Stimulated activated CD8-positive, alpha-beta memory T cell treated with anti-CD3 and anti-CD28 coated beads, Interleukin-7, amount 100 ng/mL, for 1 hour (primary cell): Measurements from ENCODE around the gene SLC35A3.
"Not testable (repeated sequence)": the region's sequence is repeated elsewhere in the genome, so short reads cannot be mapped to it uniquely, and the experiment has no call there.

Source experiments
- DNase-seq, 2 donors: peaks; one replicate each; pipeline ENCODE4 v3.0.0-alpha.2; 2020; ENCODE audit warnings: low read depth in 2 of 2

Gene SLC35A3

GRCh38 chr1:100035214-100035613, 65.4 kb downstream of the SLC35A3 start:
- no peak for DNase-seq

- no peak for DNase-seq
Observed at GRCh38 chr1:100036718-100037655, 67.2 kb downstream of the SLC35A3 start.

DNA sequence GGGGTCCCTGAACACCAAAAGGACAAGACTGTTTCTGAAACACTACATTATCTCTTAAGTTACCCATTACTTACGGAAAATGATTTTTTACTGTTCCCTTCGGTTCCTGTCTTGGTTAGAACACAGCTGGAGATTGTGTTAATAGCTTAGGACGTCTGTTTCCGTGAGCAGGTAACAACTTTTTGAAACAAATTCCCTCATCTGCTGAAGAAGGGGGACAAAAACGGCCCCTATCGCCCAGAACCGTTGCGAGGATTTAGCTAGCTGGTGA, 67.8 kb downstream of the SLC35A3 start:
- no peak for DNase-seq

DNA sequence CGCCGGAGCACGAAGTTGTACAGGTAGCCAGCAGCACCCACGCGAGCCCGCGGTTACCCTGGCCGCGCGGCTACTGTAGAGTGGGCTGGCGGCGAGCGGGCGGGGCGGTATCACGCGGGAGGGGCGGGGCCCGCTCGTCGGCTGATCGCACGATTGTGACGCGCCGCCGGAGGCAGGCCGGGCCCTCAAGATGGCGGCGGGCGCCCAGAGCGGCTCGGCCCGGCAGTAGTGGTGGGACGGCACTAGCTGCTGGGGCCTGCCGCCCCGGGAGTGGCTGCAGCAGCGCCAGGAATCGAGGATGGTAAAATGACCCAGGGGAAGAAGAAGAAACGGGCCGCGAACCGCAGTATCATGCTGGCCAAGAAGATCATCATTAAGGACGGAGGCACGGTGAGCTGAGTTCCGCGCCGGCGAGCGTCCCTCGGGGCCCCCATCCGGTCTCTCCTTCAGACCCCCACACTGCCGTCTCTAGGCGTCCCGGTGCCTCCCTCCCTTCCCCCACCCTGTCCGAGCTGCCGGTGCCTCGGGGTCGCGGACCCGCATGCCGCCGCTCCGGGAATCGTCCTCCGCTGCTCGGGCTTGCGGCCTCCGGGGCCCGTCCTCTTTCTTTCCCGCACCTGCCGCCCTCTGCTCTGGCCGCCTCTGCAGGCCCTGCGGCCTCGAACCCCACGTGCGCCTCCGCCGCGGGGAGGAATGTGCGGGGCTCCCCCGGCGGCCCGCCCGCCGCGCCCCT, 68.3 kb downstream of the SLC35A3 start:
- peak; percentile 73 to 77 for DNase-seq

- DNase-seq: peak; percentile 47 to 50
Observed at GRCh38 chr1:100038660-100039287, 69.0 kb downstream of the SLC35A3 start.

GRCh38 chr1:100039591-100039990, 69.8 kb downstream of the SLC35A3 start:
- DNase-seq: no peak

- no peak for DNase-seq
Observed at GRCh38 chr1:100045206-100045605, 75.4 kb downstream of the SLC35A3 start.

DNA sequence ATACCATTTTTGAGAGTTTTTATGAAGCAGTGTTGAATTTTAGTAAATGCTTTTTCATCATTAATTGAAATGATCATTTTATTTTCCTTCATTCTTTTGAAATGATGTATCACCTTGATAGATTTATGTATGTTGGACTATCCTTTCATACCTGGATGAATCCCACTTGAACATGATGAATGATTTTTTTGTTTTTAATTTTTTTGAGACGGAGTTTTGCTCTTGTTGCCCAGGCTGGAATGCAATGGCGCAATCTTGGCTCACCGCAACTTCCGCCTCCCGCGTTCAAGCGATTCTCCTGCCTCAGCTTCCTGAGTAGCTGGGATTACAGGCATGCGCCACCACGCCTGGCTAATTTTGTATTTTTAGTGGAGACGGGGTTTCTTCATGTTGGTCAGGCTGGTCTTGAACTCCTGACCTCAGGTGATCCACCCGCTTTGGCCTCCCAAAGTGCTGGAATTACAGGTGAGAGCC, 77.5 kb downstream of the SLC35A3 start:
- not testable (repeated sequence) for DNase-seq

DNA sequence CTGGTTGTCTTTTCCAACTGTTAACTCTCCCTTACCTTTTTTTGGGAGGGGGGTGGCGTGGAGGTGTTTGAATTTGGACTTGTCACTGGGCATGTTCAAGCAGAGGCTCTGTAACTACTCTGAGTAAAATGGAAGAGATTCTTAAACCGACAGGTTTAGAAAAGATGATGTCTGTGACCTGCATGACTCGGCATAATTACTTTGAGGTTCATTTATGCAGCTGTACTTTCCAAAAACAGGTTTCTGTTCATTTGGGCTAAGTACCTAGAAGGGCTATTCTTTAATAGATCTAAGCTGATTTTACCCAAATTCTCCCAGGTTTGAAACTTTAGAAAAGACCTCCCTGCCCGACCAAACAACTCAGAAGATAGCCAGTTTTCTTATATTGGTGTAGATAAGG, 80.3 kb downstream of the SLC35A3 start:
- DNase-seq: no peak

GRCh38 chr1:100051401-100051800, 81.6 kb downstream of the SLC35A3 start:
- DNase-seq: no peak

DNA sequence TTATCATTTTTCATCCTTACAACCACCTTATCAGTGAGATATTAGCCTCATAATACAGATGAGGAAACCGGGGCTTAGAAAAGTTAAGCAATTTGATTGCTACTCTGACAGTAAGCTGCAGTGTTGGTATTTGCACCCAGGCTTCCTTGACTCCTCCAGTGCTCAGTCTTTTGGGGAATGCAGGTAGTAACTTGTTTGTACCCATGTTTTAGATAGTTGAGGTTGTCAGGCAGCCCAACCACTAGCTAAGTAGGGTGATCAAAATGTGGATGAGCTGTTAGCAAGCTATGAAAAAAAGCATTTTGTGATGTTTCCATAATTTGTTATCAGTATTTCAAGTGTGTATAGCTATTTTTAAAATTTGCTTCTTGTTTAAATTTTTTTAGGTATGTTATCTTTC, 82.1 kb downstream of the SLC35A3 start:
- DNase-seq: no peak

- DNase-seq: no peak
Observed at GRCh38 chr1:100053119-100053518, 83.3 kb downstream of the SLC35A3 start.

DNA sequence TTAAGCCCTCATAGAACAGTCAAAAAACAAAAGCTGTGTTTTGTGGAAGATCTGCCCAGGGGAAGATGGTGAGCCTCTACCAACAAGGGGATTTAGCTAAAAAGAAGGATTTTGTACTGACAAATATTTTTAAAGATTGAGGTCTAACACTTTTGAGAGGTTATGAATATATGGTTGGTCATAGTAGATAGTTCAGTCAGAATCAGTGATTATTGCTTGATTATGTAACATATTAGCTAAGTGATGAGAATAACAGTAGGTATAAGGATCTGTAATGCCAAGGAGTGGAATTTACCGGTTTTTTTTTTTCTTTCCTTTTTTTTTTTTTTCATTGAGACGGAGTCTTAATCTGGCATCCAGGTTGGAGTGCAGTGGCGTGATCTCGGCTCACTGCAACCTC, 83.9 kb downstream of the SLC35A3 start:
- no peak for DNase-seq

- no peak for DNase-seq
Observed at GRCh38 chr1:100061681-100062080, 91.9 kb downstream of the SLC35A3 start.

- no peak for DNase-seq
Observed at GRCh38 chr1:100065183-100065968, 95.6 kb downstream of the SLC35A3 start.

GRCh38 chr1:100065969-100066227, 96.1 kb downstream of the SLC35A3 start:
- no peak for DNase-seq

DNA sequence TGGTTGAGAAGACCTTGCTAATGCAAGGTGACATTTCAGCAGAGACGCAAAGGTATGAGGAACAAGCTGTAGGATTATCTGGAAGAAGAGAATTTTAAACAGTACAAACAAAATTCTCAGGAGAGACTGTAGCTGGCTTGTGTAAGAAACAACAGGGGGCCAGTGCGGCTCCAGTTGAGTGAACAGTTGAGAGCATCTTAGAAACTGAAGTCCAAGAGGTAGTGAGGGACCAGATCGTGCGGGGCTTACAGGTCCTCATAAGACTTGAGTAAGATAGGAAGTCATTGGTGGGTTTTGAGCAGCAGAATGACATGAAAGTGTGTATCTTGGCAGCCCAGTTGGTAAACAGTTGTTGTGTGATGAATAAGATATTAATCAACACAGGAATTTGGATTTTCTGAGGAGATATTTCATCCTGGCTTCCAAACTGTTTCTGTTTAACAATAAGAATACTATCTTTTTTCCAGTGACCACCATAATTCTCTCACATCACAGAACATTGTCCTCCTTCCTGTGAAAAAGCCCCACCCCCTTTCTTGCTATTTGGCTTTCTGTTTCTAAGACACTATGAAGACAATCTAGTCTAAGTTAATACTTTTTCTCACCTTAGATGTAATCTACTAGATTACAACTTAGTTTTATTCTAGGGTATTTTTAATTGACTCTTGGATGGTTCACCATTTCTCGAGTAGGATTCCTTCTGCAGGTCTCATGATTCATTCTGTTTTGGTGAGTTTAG, 100.6 kb downstream of the SLC35A3 start:
- no peak for DNase-seq

- DNase-seq: no peak
Observed at GRCh38 chr1:100073531-100073930, 103.7 kb downstream of the SLC35A3 start.

DNA sequence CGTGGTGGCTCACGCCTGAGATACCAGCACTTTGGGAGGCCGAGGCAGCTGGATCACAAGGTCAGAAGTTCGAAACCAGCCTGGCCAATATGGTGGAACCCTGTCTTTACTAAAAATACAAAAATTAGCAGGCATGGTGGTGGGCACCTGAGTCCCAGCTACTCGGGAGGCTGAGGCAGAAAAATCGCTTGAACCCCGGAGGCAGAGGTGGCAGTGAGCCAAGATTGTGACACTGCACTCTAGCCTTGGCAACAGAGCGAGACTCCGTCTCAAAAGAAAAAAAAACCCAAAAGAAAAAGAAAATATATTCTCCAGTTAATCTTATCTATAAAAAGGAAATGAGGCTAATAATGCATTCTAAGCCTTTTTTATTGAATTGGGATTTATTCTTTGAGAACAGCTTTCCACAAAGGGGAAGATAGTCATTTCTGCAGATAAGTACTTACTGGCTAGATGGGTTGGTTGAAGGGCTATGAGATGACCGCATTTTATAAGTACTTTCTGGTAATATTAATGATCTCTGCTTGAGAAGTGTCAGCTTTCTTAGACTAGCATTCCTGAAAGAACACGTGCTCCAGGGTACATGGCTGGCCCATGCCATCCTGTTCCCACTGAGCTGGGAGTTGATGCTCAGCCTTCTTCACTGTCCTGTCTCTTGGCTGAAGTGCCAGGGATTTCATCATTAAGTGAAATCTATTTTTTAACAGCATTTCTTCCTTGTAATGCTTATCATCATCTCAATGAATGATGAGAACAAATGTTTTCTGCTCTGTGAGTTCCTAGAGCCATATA, 105.0 kb downstream of the SLC35A3 start:
- no peak for DNase-seq

DNA sequence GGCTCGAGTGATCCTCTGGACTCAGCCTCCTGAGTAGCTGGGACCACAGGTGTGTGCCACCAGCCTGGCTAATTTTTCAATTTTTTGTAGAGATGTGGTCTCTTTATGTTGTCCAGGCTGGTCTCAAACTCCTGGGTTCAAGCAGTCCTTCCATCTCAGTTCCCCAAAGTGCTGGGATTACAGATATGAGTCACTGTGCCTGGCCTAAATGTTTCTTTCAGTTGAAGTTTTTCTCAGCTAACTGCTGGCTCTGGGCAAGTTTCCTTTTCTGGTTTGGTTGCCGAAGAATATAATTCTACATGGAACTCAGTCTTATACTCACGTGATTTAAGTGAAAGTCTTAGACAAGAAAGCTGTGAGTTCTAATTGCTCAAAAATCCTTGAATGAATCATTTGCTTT, 106.0 kb downstream of the SLC35A3 start:
- DNase-seq: no peak

- DNase-seq: no peak
Observed at GRCh38 chr1:100076319-100076718, 106.5 kb downstream of the SLC35A3 start.
